HepG2 (cell line): Measurements from ENCODE around the gene CAMKK1. TPM values are rescaled to one million over a fixed set of nuclear protein-coding genes. Genes with fewer than 3 reads are reported as not detected.

Experiments
- ATAC-seq: fragments of 200-7000 bp; cut with Tn5 transposase; 3 replicates; pipeline ENCODE4 v1.9.1; 2020; ENCODE audit warnings: mild to moderate bottlenecking, moderate library complexity
- BruUV-seq: library from RNA; stranded (reverse); fragments of 400-500 nt; replicated peaks from 2 replicates; lab custom pipeline; 2021; lab: Mats Ljungman, UMichigan
- CTCF ChIA-PET: fragments of 300-600 bp; formaldehyde crosslinking; extraction: SDS; loops from one replicate; lab custom pipeline; 2021; ENCODE audit warnings: low total read pairs, inconsistent platforms, low intra/inter-chr PET ratio; lab: Yijun Ruan, JAX
- POLR2A ChIA-PET: fragments of 350-600 bp; sonication (Branson Sonifier 250); formaldehyde crosslinking; loops from one replicate; lab custom pipeline; 2020; ENCODE audit warnings: antibody characterized with exemption, inconsistent platforms; lab: Yijun Ruan, JAX
- DNase-seq: peaks from one replicate; pipeline ENCODE4 v3.0.0-alpha.2; 2015; ENCODE audit warnings: low spot score
- FAIRE-seq: peaks from 3 replicates; lab custom pipeline; 2011; peaks lifted over from hg19 to GRCh38; lab: Jason Lieb, UNC
- H2AFZ ChIP-seq: one replicate; pipeline ENCODE4 v1.6.1; 2011; ENCODE audit warnings: low read length, inconsistent platforms
- H3K27ac ChIP-seq: fragments of 300-600 bp; 3 replicates; pipeline ENCODE4 v1.8.0; 2011; ENCODE audit warnings: mixed run types, mild to moderate bottlenecking, mixed read lengths, low read length, inconsistent platforms; ENCODE audit not compliant: insufficient read depth; ENCODE audit errors: extremely low read length
- H3K27me3 ChIP-seq, 2 experiments: fragments of 200-600 bp in 1 of 2; 2 replicates in 1 of 2; 3 replicates in 1 of 2; pipeline versions ENCODE4 v1.6.0 to v1.8.0; 2011; ENCODE audit warnings: low read length in 2 of 2, mild to moderate bottlenecking in 2 of 2, moderate library complexity in 2 of 2, inconsistent platforms in 1 of 2; ENCODE audit not compliant: insufficient read depth in 2 of 2, control insufficient read depth in 1 of 2
- H3K36me3 ChIP-seq, 2 experiments: fragments of 200-600 bp in 1 of 2; replicated peaks in 1 of 2; 2 replicates in 1 of 2; 3 replicates in 1 of 2; pipeline versions ENCODE4 v1.5.1 to v1.8.0; 2011; ENCODE audit warnings: low read length in 2 of 2, inconsistent platforms in 1 of 2; ENCODE audit not compliant: insufficient read depth in 2 of 2, control insufficient read depth in 1 of 2
- H3K4me1 ChIP-seq: 2 replicates; pipeline ENCODE4 v1.5.1; 2012; ENCODE audit warnings: low read length, inconsistent platforms; ENCODE audit not compliant: insufficient read depth
- H3K4me2 ChIP-seq: 2 replicates; pipeline ENCODE4 v1.6.0; 2011; ENCODE audit warnings: low read depth, low read length, inconsistent platforms
- H3K4me3 ChIP-seq, 3 experiments: fragments of 200-600 bp in 1 of 3; sonication (generic), shearing (Covaris generic) in 1 of 3; replicated peaks in 1 of 3; 2 replicates each; pipeline ENCODE4 v1.5.1; 2011 to 2016; ENCODE audit warnings: low read length in 3 of 3, inconsistent platforms in 2 of 3, low read depth in 2 of 3, mild to moderate bottlenecking in 2 of 3, control low read depth in 1 of 3, mixed read lengths in 1 of 3; ENCODE audit not compliant: insufficient read depth in 1 of 3
- H3K79me2 ChIP-seq: one replicate; pipeline ENCODE4 v1.6.1; 2011; ENCODE audit warnings: low read length, inconsistent platforms; ENCODE audit not compliant: insufficient read depth
- H3K9ac ChIP-seq: 2 replicates; pipeline ENCODE4 v1.6.0; 2011; ENCODE audit warnings: mild to moderate bottlenecking, low read depth, low read length, inconsistent platforms; ENCODE audit not compliant: insufficient read depth
- H3K9me3 ChIP-seq: 2 replicates; pipeline ENCODE4 v1.5.1; 2012; ENCODE audit warnings: mild to moderate bottlenecking, low read length
- H4K20me1 ChIP-seq: 2 replicates; pipeline ENCODE4 v1.6.0; 2011; ENCODE audit warnings: inconsistent platforms, mild to moderate bottlenecking, low read length, moderate library complexity; ENCODE audit not compliant: insufficient read depth
- KLF13 ChIP-seq: sonication (generic); formaldehyde crosslinking; IDR thresholded peaks from 2 replicates; pipeline ENCODE4 v1.4.0; 2020; ENCODE audit warnings: mild to moderate bottlenecking, missing genetic modification reagents
- MAFF ChIP-seq: IDR thresholded peaks from 2 replicates; pipeline ENCODE4 v1.6.1; 2011; ENCODE audit warnings: low read depth, low read length, improper control_type of control experiment
- MAFK ChIP-seq, 2 experiments: IDR thresholded peaks in 1 of 2; conservative IDR thresholded peaks in 1 of 2; 2 replicates each; pipeline ENCODE4 v1.6.1; 2011; ENCODE audit warnings: improper control_type of control experiment in 2 of 2, low read length in 2 of 2
- NFIC ChIP-seq: IDR thresholded peaks from 2 replicates; pipeline ENCODE4 v1.6.1; 2012; ENCODE audit warnings: mild to moderate bottlenecking, low read length, inconsistent platforms
- NRL ChIP-seq: sonication (generic); formaldehyde crosslinking; IDR thresholded peaks from 2 replicates; pipeline ENCODE4 v1.5.0; 2020; ENCODE audit warnings: missing genetic modification reagents, mild to moderate bottlenecking, moderate library complexity, borderline replicate concordance
- ZMYM4 ChIP-seq: sonication (generic); formaldehyde crosslinking; IDR thresholded peaks from 2 replicates; pipeline ENCODE4 v1.8.1; 2023; ENCODE audit warnings: mild to moderate bottlenecking, missing genetic modification reagents
- WGBS: methylation state at CpG from one replicate; pipeline ENCODE4 v1.1.6; 2017; ENCODE audit warnings: low lambda C conversion rate; 5-methylcytosine and 5-hydroxymethylcytosine counted together
- in situ Hi-C: cut with HindIII; loops from 2 replicates; pipeline ENCODE4 v1.10.0; 2017; ENCODE audit warnings: low pct_unique_long_range_greater_than_20kb; ENCODE audit not compliant: extremely low pct_ligation_motif_present
- intact Hi-C: fragments of 100-400 bp; cut with micrococcal nuclease; formaldehyde crosslinking; loops from one replicate; pipeline ENCODE4 v1.10.0; 2022; ENCODE audit not compliant: unreplicated experiment
- polyA plus RNA-seq, 8 experiments: library from polyadenylated mRNA; depleted of rRNA in 3 of 8; stranded (reverse) in 7 of 8; unstranded in 1 of 8; fragments of >200 nt; fragmentation: Illumina TruSeq in 4 of 8; extraction: Trizol in 4 of 8; gene quantifications; 2 replicates each; pipeline versions ENCODE4 v1.2.1 to v1.2.3, GENCODE V29; 2011 to 2016; ENCODE audit warnings: low read depth in 4 of 8, missing spikeins in 1 of 8, mixed read lengths in 1 of 8; ENCODE audit not compliant: insufficient read depth in 1 of 8
- total RNA-seq, 5 experiments: library from RNA; depleted of rRNA; stranded (reverse); fragments of >200 nt; fragmentation: Illumina TruSeq; extraction: Trizol; gene quantifications; 2 replicates each; pipeline ENCODE4 v1.2.3, GENCODE V29; 2016; ENCODE audit warnings: low read depth in 1 of 5
- TF ChIP-seq, protein P1 (sequence below): IDR thresholded peaks from 2 replicates; pipeline ENCODE4 v1.6.1; 2016

The CAMKK1 gene
- total and polyA plus RNA-seq, 2 of the 13 experiments (the other 11 are each of a cell fraction or from before 2014, with no cell fraction given): 1.5 to 1.6 TPM

DNA sequence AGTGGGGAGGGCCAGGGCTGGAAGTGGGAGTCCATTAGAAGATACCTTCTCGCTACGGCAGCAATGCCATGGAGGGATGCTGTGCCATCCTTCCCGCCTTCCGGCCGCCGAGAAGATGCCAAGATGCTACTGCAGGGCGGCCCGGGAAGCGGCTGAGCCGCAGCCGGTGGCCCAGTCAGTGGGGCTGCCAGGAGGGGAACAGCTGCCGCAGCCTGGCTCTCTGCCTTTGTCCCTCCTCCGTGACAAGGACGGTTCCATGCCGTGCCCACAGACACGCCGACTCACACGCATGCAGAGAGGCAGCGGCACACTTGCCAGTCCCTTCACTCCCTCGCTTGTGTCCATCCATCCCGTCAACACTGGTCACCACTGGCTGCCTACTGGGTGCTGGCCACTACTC lies 26.6 kb downstream of the CAMKK1 start (continued):
- no peak for TF ChIP-seq KLF13 (CRISPR knock-in tag)
- TF ChIP-seq, all 625 proteins: peak for 0

DNA sequence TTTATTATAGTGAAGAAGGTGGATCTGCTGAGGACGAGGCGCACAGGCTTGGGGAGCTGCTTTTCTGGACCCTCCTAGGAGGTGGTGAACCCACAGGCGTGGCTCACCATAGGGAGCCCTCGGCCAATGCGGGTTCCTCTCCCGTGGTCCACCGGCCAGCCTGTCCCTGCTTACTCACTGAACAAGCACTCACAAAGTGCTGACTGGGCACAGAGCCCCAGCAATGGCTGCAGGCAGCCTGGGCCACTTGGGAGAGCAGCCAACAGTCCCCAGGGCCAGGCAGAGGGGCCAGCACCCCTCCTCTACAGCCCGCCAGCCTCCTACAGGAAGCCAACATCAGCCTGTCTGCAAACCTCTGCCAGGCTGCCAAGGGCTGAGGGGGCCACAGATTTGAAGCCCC lies 27.7 kb downstream of the CAMKK1 start:
- H3K9ac ChIP-seq: no peak overlapping the region
- no TSS peak for BruUV-seq
- POLR2A ChIA-PET: no interaction called here
- H3K9me3 ChIP-seq: no peaks in the 10 kb centered on the region
- in situ Hi-C loops: loop anchor here (5.0 kb wide), 1 partner anchor 47 kb away; no protein-coding TSS in a partner anchor
- CTCF ChIA-PET: no interaction called here
- DNase-seq (no peak), ATAC-seq (no peak; the same call in 2 of the 3 replicates), FAIRE-seq (no peak)
- H3K27me3 ChIP-seq: no peaks in the 10 kb centered on the region
- no peaks in the 10 kb centered on the region; a peak in 1 of 5 replicates for H3K36me3 ChIP-seq
- peaks cover 15% of the 10 kb centered on the region for H3K4me1 ChIP-seq
- H3K79me2 ChIP-seq: no peaks in the 10 kb centered on the region
- H3K4me3 ChIP-seq: no peak overlapping the region
- TF ChIP-seq, protein P1, sequence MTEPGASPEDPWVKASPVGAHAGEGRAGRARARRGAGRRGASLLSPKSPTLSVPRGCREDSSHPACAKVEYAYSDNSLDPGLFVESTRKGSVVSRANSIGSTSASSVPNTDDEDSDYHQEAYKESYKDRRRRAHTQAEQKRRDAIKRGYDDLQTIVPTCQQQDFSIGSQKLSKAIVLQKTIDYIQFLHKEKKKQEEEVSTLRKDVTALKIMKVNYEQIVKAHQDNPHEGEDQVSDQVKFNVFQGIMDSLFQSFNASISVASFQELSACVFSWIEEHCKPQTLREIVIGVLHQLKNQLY (CRISPR knock-in tag): no peak
- TF ChIP-seq MAFK (conservative IDR thresholded peaks at IDR 0.05 in 1 of 2, IDR thresholded peaks at IDR 0.05 in 1 of 2; ENCODE audit: low read length in 2 of 2): peak; percentile 93 to 97
- TF ChIP-seq MAFF: peak; percentile 92
- WGBS: 83% methylated on average over 2 of the region's 8 CpGs
- intact Hi-C loops: no loop called here
- no peak overlapping the region for H2AFZ ChIP-seq
- no peaks in the 10 kb centered on the region for H4K20me1 ChIP-seq
- no peak overlapping the region for H3K27ac ChIP-seq
- H3K4me2 ChIP-seq: no peak overlapping the region

DNA sequence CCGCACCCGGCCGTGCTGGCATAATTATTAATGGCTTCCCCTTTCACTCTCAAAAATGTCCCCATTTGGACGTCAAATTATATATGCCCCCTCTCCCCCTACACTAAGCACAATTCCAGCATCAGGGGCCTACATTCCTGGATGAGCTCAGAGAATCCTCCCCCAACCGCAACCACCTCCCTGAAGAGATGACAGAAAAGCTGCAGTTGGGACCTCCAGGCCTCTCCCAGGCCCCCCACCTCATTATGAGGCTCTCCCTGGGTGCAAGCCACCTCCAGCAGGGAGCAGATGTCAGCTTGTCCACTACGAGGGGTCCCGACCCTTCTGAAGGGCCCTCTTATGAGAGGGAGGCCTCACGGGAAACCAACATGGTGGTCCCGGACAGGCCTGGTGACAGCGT lies 28.3 kb downstream of the CAMKK1 start:
- no peaks in the 10 kb centered on the region for H3K9me3 ChIP-seq
- no peaks in the 10 kb centered on the region for H3K79me2 ChIP-seq
- 83% methylated on average over 9 of the region's 10 CpGs for WGBS
- no peaks in the 10 kb centered on the region; a peak in 1 of 5 replicates for H3K36me3 ChIP-seq
- H3K27me3 ChIP-seq: no peaks in the 10 kb centered on the region
- H2AFZ ChIP-seq: no peak overlapping the region
- no peak for ATAC-seq
- intact Hi-C loops: no loop called here
- no peak overlapping the region for H3K4me2 ChIP-seq
- DNase-seq: no peak
- H3K27ac ChIP-seq: no peak overlapping the region
- in situ Hi-C loops: no loop called here
- POLR2A ChIA-PET: no interaction called here
- BruUV-seq: no TSS peak
- CTCF ChIA-PET: no interaction called here
- H3K4me3 ChIP-seq: no peak overlapping the region
- no peaks in the 10 kb centered on the region for H4K20me1 ChIP-seq
- TF ChIP-seq NRL (CRISPR knock-in tag): no peak
- no peak for TF ChIP-seq ZMYM4 (CRISPR knock-in tag)
- no peak for TF ChIP-seq NFIC
- TF ChIP-seq, all 625 proteins: peak for 0
- peaks cover 10% of the 10 kb centered on the region for H3K4me1 ChIP-seq
- FAIRE-seq: no peak
- H3K9ac ChIP-seq: no peak overlapping the region
